ENCODE measurements around the gene ATXN10. TPM values are rescaled to one million over a fixed set of nuclear protein-coding genes. Genes with fewer than 3 reads are reported as not detected.

Gene ATXN10
- total RNA-seq, 1 donor: 63.3 TPM

- peak in 1 of 3 donors; percentile 2 for DNase-seq (ENCODE audit: low read depth in 2 of 3, low spot score in 2 of 3)
These were observed 83.2 kb downstream of the ATXN10 start for GRCh38 chr22:45754822-45755221.

GRCh38 chr22:45756558-45756957, 84.9 kb downstream of the ATXN10 start:
- DNase-seq (ENCODE audit: low read depth in 2 of 3, low spot score in 2 of 3): no peak

GRCh38 chr22:45757068-45757467, 85.4 kb downstream of the ATXN10 start:
- no peak for DNase-seq (ENCODE audit: low read depth in 2 of 3, low spot score in 2 of 3)

GRCh38 chr22:45757936-45758335, 86.3 kb downstream of the ATXN10 start:
- DNase-seq (ENCODE audit: low read depth in 2 of 3, low spot score in 2 of 3): no peak

GRCh38 chr22:45758603-45759002, 87.0 kb downstream of the ATXN10 start:
- no peak for DNase-seq (ENCODE audit: low read depth in 2 of 3, low spot score in 2 of 3)

- no peak for DNase-seq (ENCODE audit: low read depth in 2 of 3, low spot score in 2 of 3)
These were observed 89.0 kb downstream of the ATXN10 start for GRCh38 chr22:45760682-45761081.

GRCh38 chr22:45762545-45763235, 91.1 kb downstream of the ATXN10 start:
- DNase-seq (ENCODE audit: low read depth in 2 of 3, low spot score in 2 of 3): no peak

- no peak for DNase-seq (ENCODE audit: low read depth in 2 of 3, low spot score in 2 of 3)
These were observed 91.6 kb downstream of the ATXN10 start for GRCh38 chr22:45763236-45763624.

GRCh38 chr22:45768490-45768889, 96.9 kb downstream of the ATXN10 start:
- no peak for DNase-seq (ENCODE audit: low read depth in 2 of 3, low spot score in 2 of 3)

- DNase-seq (ENCODE audit: low read depth in 2 of 3, low spot score in 2 of 3): no peak
These were observed 98.1 kb downstream of the ATXN10 start for GRCh38 chr22:45769569-45770210.

GRCh38 chr22:45770506-45770905, 98.9 kb downstream of the ATXN10 start:
- no peak for DNase-seq (ENCODE audit: low read depth in 2 of 3, low spot score in 2 of 3)

GRCh38 chr22:45771057-45771456, 99.4 kb downstream of the ATXN10 start:
- DNase-seq (ENCODE audit: low read depth in 2 of 3, low spot score in 2 of 3): no peak

GRCh38 chr22:45771711-45772110, 100.1 kb downstream of the ATXN10 start:
- DNase-seq (ENCODE audit: low read depth in 2 of 3, low spot score in 2 of 3): no peak

GRCh38 chr22:45772743-45773142, 101.1 kb downstream of the ATXN10 start:
- no peak for DNase-seq (ENCODE audit: low read depth in 2 of 3, low spot score in 2 of 3)

- no peak for DNase-seq (ENCODE audit: low read depth in 2 of 3, low spot score in 2 of 3)
These were observed 102.5 kb downstream of the ATXN10 start for GRCh38 chr22:45774001-45774670.

- DNase-seq (ENCODE audit: low read depth in 2 of 3, low spot score in 2 of 3): no peak
These were observed 103.4 kb downstream of the ATXN10 start for GRCh38 chr22:45775062-45775461.

GRCh38 chr22:45775569-45776312, 104.1 kb downstream of the ATXN10 start:
- no peak for DNase-seq (ENCODE audit: low read depth in 2 of 3, low spot score in 2 of 3)

- no peak for DNase-seq (ENCODE audit: low read depth in 2 of 3, low spot score in 2 of 3)
These were observed 104.6 kb downstream of the ATXN10 start for GRCh38 chr22:45776313-45776585.

GRCh38 chr22:45777046-45777851, 105.6 kb downstream of the ATXN10 start:
- no peak for DNase-seq (ENCODE audit: low read depth in 2 of 3, low spot score in 2 of 3)

- DNase-seq (ENCODE audit: low read depth in 2 of 3, low spot score in 2 of 3): no peak
These were observed 106.3 kb downstream of the ATXN10 start for GRCh38 chr22:45777852-45778375.

Data from hematopoietic multipotent progenitor cell (in vitro differentiated cells).